ENCODE measurements around the gene PPOX.

DNA sequence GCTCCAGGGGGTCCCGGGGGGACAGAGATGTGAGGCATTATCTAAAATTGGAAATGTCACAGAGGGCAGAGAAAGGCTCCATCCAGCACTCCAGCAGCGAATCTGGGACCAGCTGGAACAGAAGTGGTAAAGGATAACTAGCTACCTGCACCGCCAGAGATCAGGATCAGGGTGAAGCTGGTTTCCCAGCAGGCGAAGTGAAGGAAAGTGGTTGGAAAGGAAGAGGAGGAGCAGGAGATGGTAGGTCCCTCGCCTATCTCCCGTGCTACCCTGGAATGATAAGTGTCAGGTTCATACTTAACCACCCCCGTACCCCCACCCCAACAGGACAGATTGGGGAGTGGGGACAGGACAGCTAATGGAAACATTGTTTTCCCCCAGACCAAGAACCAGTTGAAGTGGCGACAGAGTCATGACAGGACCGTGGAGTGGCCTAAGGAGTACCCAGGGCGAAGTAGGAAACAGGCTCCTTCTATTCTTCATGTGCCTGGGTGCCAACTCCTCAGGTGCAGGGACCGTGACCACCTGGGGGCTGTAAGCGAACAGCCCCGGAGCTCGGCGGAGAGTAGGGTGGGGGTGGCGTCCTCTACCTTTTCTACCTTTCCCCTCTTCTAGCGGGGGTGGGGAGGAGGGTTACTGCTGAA, 10.4 kb downstream of the PPOX start:
- TF ChIP-seq, protein P1, sequence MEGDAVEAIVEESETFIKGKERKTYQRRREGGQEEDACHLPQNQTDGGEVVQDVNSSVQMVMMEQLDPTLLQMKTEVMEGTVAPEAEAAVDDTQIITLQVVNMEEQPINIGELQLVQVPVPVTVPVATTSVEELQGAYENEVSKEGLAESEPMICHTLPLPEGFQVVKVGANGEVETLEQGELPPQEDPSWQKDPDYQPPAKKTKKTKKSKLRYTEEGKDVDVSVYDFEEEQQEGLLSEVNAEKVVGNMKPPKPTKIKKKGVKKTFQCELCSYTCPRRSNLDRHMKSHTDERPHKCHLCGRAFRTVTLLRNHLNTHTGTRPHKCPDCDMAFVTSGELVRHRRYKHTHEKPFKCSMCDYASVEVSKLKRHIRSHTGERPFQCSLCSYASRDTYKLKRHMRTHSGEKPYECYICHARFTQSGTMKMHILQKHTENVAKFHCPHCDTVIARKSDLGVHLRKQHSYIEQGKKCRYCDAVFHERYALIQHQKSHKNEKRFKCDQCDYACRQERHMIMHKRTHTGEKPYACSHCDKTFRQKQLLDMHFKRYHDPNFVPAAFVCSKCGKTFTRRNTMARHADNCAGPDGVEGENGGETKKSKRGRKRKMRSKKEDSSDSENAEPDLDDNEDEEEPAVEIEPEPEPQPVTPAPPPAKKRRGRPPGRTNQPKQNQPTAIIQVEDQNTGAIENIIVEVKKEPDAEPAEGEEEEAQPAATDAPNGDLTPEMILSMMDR (IDR thresholded peaks at IDR 0.05), result no peak
- TF ChIP-seq POLR2A (IDR thresholded peaks at IDR 0.05), result no peak
